Measurements from ENCODE around the gene GPHA2.

Gene GPHA2

DNA sequence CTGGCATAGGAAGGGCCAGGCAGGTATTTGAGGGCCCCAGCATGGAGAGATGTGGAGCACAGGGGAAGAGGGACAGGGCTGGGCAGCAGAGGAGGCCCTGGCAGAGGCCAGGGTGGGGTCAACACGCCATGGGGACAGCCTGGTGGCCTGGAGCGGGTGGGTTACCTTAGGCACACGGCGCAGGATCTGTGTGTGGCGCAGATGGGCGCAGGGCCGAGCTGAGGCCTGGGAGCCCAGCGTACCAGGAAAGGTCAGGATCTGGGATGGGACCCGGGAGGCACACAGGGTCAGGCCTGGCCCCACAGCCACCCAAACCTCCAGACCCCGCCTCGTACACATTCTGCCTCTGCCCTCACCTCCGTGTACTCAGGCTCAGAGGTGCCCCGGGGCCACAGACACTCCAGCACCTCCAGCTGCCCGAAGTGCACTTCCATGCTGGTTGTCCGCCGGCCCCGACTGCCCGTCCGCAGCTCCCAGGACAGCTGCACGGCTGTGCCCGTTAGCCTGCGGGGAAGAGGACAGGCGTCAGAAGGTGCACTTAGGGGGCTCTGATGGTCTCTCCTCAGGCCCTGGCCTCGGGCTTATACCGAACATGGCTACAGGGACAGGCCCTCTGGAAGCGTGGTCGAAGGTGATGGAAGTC lies 25.1 kb downstream of the GPHA2 start:
- no peak for DNase-seq (ENCODE audit: low spot score)

DNA sequence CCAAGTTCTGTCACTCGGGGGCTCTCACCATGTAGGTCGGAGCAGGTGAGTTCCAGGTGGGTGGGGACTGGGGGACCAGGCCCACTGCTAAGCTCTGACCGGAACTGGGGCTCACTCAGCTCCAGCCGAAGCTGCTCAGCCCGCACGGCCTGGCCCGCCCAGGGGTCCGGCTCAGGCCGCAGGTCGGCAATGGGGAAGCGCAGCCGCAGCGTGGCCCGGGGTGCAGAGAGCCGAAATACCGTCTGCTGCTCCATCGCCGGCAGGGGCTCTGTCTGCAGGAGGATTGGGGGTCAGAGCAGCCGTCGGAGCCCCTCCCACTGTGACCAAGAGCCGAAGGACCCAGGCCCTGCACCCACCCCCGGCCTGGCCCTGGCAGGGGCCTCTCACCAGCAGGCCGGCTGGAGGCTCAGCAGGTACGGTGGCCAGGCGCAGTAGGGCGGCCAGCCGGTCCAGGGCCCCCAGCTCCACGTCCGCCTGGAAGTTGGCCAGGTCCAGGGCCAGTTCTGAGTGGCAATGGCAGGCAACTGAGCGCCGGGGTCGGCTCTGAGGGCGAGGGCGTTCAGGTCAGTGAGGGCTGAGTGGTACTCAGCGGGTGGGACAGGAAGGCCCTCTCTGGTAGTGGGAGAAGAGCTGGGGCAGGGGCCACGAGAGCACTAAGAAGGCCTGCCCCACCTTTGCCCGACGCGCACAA lies 25.9 kb downstream of the GPHA2 start:
- DNase-seq (ENCODE audit: low spot score): no peak

DNA sequence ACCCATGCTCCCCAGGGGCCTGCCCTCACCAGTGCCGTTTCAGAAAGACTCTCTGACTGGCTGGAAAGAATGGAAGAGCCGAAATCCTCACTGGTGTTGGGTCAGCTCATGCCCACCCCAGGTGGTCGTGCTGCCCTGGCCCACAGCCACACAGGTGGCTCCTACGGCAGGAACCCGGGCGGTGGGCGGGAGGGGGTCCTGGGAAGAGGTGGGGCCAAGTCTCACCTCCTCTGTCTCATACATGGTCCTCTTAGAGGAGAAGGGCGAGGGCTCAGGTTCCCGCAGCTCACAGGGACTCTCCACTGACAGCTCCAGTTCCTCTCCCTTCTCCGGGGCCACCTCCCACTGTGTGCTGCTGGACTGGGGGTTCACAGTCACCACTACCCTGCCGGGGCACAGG lies 26.9 kb downstream of the GPHA2 start:
- no peak for DNase-seq (ENCODE audit: low spot score)

DNA sequence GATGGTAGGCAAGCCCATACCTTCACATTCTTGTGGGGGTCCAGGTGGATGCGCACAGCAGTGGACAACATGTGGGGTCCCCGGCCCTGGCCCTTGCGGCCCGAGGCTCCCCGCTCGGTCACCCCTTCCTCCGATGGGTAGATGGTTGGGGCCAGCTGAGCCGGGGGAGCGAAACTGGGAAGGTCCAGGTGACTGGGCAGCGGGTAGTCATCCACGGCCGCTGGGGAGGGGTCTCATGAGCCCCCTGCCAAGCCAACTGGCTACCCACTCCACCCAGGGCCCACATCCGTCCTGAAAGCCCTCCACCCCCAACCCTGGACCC lies 29.4 kb downstream of the GPHA2 start:
- DNase-seq (ENCODE audit: low spot score): no peak

DNA sequence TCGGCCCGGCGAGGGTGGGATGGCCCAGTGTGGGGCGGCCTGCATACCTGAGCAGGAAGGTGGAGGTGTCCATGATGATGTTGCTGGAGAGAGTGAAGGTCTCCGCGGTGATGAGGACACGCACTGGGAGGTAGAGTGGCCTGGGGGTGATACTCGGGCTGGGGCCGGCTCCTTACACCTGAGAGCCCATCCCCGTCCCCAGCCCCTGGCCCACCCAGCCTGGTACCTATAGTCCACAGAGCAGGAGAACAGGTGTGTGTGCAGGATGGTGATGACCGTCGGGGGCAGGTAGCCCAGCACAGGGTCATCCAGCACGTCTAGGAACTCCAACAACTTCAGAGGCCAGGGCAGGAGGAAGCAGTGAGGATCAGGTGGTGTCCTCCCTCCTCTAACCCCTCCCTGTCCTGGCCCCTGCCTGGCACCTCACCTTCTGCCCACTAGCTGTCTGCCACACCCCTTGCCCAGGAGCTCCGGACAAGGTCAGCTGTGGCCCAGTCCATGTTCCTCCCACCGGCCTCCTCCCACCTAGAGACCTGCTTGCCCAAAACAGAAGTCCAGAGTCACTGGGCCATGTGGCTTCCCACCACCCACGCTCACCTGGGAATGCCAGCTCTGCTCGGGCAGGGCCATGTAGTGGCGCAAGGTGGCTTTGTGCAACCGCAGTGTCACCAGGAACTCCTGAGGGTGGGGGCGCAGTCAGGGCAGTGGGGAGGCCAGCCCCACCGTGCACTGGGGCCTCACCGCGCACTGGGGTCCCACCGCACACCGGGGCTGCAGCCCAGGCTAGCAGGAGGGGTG lies 30.0 kb downstream of the GPHA2 start:
- no peak for DNase-seq (ENCODE audit: low spot score)

DNA sequence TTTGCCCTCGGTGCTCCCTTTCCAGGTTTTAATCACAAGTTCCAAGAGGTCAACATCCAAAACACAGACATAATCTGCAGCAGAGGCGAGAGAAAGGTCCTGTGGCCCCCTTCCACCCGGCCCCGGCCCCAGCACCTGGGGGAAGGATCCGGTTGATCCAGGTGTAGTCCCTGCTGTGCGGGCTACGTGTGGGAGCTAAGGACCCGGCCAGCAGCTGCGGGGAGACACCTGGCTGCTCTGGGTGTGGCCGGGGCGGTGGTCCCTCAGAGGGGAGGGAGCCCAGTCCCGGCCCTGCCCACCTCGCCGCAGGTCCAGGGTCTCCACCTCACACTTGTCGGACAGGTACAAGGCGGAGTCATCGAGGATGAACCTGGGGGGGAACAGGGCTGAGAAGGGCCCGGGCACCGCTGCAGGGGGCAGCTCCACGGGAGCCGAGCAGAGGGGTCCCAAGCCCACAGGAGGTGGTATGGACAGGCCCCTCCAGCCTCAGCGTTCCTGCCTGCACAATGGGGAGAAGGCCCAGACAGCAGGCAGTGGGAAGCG lies 32.3 kb downstream of the GPHA2 start:
- DNase-seq (ENCODE audit: low spot score): no peak

DNA sequence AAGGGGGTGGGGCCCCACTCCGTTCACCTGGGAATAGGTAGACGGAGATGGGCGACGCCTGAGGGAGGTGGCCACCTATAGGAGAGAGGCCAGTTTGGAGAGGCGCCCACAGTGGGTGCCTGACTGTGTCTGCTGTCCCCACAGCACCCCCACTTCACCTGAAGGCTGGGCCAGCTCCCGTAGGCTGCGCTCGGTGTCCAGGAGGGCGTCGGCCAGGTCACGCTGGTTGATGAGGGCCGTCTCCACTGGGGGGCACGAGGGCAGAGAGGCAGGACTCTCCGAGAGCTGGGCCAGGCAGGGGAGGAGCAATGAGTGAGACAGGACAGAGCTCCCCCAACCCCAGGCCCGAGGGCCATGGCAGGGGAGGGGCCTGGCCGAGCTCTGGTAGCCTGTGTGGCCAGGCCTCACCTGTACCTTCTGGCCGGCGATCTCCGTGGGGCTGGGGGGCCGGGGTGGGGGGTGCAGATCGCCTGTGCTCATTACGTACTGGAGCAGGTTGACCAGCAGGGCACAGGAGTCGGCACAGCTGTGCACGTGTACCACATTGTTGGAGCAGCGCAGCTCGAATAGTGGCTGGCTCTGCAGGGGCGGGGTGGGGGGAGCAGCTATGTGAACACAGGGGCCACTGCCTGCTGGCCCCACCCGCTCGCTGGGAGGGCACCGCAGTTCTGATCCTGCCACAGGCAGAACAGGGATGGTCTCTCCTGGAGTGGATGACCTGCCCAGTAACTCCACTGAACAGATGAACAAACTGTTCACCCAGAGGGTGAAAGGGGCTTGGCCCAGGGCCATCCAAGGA lies 33.4 kb downstream of the GPHA2 start:
- DNase-seq (ENCODE audit: low spot score): no peak

DNA sequence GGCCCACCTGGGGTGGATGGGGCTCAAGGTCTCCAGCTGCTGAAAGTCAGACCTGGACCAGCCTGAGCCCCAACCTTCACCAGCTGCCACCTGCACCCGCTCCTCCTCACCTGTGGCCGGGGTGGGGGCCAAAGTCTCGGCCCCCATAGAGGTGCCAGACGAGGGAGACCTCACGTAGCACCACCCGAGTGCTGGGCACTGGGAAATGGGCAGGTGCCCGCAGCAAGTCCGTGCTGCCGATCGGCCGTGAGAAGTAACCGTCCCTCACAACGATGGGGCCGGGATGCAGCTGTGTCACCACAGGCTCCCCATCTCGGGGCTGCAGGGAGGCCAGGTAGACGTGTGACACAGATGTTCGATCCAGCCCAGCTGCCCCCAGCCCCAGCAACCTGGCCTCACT lies 34.9 kb downstream of the GPHA2 start:
- no peak for DNase-seq (ENCODE audit: low spot score)

DNA sequence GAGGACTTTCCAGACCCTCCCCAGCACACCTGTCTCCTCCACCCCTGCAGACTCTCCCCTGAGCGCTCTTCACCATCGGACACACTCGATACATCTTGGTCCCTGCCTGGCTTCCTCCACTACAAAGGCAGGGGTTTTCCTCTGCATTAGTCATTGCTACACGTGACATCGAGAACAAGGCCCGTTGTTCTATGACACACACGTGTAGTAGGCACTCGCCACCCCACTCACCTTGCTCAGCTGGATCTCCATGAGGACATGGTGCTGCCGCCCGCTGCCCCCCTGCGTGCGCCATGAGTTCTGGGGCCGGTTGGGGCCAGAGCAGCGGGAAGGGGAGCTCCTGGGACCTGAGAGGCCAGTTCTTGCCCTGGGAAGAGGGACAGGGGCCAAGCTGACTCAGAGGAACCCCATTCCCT lies 35.4 kb downstream of the GPHA2 start:
- no peak for DNase-seq (ENCODE audit: low spot score)

DNA sequence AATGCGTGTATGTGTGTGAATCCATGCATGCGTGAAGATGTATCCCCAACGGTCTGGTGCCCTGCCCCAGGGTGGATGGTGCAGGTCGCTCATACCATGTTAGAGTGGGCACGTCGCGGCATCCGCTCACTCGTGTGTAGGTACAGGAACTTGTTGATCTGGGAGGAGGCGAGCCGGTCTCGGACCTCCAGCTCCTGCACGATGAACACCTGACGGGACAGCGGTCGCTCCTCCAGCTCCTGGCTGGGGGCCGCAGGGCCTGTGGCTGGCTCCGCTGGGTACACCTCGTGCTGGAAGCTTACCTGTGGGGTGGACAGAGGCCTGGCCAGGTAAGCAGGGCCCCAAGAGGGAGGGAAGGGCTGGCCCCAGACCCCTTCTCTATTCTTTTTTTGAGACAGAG lies 37.2 kb downstream of the GPHA2 start:
- no peak for DNase-seq (ENCODE audit: low spot score)

DNA sequence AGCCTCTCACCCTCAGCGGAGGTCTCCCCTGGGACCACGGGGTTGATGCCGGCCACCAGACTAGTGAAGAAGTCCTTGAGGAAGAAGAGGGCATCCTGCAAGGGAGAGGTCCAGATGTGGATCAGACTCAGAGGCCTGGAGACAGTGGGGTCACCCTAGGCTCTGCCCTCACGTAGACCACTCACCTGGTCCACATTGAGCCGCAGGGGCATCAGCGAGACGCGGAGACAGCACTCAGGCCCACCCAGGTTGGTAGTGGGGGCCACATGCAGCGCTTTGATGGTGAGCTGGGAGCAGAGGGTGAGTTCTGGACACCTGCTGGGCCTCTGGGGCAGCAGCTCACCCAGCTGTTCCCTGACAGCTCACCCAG lies 37.6 kb downstream of the GPHA2 start:
- no peak for DNase-seq (ENCODE audit: low spot score)

DNA sequence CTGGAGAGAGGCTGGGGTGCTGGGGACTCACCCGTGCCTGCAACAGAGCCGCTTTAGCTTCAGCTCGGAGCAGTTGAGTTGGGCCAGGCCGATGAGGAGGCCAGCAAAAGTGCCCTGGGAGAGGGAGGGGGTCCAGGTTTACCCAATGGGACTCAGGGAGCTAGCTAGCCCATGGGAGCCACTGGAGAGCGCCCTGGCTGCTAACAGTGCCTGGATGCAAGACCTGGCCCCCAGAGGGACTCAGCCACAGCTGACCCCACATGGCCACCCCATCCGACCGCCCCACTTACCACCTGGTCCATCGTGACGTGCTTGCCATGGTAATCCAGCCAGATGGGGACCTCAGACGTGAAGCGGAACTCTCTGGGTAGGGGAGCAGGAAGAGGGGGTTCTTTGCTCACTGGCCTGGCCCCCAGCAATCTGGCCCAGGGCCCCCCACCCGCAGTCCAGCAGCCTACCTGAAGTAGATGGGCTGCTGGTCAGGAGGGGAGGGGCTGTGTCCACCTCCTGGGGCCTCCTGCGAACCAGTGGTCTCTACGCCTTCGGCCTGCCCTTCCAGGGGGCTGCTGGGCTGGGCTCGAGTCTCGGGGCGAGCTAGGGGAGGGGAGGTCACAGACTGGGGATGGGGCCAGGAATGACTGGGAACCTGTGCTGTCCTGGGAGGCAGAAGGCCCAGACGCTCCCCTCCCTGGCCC lies 38.2 kb downstream of the GPHA2 start:
- DNase-seq (ENCODE audit: low spot score): no peak

DNA sequence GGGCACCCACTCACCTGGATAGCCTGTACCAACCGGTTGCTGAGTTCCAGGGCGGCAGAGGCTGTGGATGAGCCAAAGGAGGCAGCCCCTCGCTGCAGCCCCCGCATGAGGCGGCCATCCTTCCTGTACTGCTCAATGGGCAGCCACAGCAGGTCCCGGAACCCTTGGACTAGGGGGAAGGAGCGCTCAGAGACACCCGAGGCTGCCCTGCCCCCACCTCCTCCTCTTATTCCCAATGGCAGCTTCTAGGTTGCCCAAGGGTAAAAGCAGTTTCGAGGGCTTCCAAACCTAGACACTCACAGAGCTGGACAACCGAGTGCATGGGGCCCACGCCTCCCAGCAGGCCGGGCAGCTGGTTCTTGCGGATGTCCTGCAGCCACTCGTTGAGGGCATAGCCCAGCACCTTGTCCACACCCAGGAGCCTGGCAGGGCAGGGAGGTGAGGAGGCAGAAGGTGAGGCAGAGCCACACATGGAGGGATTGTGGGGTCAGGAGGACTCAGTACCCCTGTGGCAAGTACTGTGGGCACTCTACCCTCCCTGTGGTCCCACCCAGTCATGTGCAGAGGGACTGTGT lies 39.2 kb downstream of the GPHA2 start:
- DNase-seq (ENCODE audit: low spot score): no peak

DNA sequence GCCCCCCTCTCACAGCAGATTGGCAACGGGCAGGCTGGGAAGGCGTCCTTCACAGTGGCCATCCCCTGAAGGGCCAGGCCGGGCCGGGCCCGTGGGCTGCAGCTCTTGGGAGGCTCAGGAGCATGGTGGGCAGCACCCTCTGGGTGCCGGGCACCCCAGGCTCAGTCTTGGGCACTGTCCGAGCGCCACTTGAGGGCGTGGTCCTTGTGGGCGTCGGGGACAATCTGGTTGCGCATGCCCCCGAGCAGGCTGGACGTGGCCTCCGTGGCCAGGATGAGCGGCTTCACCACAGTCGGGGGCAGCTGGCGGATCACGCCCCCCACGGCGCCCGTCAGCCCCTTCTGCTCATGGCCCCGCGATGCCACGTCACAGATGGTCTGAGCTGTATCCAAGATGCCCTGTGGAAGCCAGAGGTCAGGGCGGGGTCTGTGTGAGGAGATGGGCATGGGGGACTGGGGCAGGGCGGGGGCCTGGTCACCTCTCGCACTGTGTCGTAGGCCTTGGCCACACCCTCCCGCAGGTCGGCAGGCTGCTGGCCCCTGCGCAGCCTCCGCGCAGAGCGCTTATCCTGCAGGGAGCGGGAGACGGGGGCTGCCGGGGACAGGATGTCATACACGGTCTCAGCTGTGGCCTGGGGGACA lies 40.8 kb downstream of the GPHA2 start:
- DNase-seq (ENCODE audit: low spot score): no peak

DNA sequence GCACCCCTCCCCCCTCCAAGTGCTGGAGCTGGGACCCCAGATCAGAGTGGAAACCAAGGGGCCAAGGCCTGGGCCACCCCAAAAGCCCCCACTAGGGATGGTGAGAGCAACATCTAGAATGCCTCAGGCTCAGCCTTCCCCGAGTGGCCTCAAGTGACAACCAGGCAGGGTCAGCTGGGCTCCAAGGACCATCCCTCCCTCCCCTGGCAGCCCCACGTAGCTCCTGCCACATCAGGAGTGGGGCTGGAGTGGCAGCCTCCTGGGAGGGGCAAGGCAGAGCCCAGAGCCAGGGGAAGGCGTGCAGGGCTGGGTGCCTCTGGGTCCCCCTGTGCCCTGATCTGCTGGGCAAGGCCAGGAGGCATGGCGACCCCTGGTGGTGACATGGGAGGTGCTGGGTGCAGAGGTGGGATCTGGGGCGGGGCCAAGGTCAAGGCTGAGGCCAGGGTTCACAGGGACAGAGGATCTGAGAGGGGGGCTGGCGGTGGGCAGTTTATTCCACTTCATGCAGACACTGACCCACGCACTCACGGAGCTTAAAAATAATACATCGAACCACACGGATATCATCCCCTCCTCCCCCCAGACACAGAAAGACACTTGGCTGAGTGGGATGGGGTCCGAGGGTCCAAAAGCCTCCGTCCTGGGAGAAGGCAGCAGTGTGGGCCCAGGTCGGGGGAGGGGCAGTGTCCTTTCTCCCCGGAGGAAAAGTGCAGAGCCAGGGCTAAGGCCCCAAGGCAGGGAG lies 41.5 kb downstream of the GPHA2 start:
- DNase-seq (ENCODE audit: low spot score): peak; percentile 89

DNA sequence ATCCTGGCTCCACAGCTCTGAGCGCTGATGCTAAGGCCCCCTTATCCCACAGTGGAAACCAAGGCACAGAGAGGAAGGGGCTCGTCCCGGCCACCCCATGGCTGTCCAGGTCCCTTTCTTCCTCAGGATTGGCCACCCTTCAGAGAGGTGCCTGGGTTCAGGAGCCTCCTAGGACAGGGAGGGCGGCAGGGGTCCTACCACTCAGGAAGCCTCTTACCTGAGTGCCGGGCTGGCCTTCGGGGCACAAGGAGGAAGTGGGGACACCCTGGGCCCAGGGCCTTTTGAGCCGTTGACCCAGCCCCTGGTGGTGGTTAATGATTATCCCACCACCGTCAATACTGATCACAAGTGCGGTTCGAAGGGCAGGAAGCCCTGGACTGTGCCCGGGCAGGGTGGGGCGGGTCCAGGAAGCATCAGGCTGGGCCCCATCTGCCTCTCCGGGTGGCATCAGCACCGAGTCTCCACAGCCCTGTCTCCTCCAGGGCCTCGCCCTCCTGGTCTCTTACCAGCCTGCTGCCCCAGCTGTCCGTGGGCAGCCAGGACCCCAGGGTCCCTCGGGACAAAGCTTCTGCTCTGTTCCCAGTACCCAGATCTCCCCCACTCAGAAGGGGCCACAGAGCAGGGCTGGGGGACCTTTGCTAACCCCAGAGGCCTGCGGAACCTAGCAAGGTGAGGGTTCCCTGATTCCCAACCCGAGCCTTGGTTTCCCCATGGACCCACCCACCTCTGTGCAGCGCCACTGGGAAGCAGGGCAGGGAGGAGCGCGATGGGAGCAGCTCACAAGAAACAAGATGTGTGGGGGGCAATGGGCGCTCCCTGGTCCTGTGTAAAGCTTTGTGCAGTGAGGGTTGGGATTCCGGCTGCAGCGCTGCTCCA lies 42.3 kb downstream of the GPHA2 start:
- no peak for DNase-seq (ENCODE audit: low spot score)

DNA sequence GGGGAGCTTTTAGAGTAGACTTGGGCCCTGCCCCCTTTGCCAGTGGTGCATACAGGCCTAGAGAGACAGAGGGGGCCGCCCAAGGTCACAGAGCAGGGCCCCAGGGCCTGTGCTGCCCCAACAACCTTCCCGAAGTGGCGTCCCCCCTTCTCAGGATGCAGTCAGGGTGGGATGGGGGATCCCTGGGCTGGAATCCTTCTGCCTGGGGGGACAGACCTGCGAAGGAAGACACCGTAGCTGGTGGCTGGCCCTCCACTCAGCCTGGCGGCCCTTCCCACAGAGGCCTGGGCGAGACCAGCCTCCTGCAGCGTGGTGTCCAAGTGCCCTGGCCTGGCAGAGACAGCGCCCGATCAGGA lies 42.9 kb downstream of the GPHA2 start:
- DNase-seq (ENCODE audit: low spot score): no peak

DNA sequence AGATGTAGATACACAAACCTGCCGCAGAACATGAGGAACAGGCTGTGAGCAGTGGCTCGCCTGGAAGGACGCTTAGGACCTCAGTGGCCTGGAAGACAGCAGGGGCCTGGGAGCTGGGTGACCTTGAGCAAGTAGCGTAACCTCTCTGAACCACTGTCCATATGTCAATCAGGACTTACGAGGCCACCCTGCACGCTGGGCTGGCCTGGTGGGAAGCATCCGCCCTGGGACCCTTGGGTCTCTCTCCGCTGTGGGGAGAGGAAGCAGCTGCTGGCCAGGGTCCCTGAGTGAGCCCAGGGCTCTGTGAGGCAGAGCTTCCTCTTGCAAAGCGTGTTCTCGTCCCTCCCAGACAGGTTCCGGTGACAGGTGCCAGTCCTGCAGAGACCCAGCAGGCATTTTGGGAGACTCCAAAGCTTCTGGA lies 43.3 kb downstream of the GPHA2 start:
- DNase-seq (ENCODE audit: low spot score): no peak

DNA sequence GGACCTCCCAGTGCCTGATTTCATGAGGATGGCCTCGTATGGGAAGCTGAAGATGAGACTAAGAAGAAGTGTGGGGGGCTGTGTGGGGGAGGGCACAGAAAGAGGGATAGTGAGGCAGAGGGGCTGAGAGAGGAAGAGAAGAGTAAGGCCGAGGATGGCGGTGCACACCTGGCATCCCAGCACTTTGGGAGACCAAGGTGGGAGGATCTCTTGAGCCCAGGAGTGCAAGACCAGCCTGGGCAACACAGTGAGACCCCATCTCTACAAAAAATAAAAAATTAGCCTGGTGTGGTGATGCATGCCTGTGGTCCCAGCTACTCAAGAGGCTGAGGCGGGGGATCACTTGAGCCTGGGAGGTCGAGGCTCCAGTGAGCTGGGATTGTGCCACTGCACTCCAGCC lies 43.8 kb downstream of the GPHA2 start:
- DNase-seq (ENCODE audit: low spot score): no peak

Measured in germinal center (tissue), 1 donor.